HS-5 (cell line): ENCODE data around the gene TPSAB1.
"Not testable (repeated sequence)": the region's sequence is repeated elsewhere in the genome, so short reads cannot be mapped to it uniquely, and the experiment has no call there.

Experiments used
- DNase-seq: peaks from one replicate; pipeline ENCODE4 v3.0.0-alpha.2; 2012; ENCODE audit warnings: low read depth

Gene TPSAB1

DNA sequence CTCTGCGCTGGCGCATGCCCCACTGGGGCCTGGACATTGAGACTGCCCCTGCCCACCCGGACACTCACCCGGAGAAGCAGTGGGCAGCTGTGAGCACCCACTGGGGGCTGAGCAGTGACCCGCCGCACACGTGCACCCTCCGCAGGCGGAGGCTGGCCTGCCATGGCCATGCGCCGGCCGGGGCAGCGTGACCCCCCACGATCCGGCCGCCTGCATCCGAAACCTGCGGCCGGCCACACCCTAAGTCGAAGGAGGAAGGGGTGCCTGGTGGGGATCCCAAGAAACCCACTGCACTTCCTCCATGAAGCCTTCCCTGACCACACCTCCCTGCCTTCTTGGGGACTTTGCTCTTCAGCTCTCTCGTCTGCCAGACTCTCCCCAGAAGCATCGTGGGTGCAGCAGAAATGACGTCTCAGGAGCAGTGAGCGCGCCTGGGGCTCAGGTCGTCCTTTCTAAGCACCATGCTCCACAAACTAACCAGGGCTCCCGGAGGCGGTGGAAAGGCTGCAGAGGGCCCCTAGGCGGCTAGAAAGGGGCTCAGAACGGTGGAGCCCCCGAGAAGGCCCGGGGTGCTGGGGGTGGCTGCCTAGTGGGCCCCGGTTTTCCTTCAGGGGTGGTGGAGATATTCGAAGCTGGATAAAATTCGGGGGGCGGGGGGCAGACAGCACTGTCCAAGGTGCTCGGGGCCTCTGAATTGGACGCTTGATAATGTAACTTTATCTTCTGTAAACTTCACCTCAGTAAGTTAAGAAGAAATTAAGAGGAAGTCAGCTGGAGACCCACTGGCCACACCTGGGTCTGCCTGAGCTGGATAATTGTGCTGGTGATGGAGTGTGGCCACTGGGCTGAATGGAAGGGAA, 16.9 kb upstream of the TPSAB1 start:
- no peak for DNase-seq

DNA sequence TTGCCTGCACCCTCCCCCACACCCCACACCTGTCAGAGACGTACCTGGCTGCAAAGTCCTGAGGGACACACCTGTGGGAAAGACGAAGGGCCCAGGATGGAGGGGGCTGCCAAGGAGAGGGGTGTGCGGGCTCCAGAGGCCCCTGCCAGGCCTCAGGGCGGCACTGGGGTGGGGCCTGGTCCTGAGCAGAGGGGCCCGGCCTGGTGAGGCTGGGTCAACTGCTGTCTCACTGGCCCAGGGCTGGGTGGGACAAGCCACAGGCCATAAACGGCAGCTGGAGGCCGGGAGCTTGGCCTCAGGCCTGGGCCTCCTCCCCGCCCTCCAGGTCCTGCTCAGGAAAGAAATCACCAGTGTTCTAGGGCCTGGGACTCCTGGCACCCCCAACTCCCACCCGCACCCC, 15.9 kb upstream of the TPSAB1 start:
- no peak for DNase-seq

DNA sequence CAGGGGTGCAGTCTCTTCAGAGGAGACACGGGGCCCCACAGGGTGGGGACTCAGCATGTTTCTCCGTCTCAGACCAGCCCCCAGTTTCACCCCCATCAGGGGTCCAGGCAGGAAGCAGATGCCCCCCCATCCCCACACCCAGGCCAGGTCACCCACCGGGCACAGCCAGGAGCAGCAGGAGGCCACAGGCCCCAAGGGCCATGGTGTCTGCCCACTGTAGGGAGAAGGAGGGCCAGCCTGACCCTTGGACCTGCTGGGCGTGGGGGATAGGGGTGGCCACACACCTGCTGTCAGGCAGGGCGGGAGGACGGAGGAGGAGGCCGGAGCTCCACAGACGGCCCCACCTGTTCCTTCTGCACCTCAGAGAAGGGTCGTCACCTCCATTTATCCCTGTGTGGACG, 15.5 kb upstream of the TPSAB1 start, which contains the start of gene TPSG1:
Gene TPSG1 (minus strand): TSS at position 218 of the 401 bp plus-strand sequence. CDS start 16 bp downstream, at position 202.
- DNase-seq, result no peak

DNA sequence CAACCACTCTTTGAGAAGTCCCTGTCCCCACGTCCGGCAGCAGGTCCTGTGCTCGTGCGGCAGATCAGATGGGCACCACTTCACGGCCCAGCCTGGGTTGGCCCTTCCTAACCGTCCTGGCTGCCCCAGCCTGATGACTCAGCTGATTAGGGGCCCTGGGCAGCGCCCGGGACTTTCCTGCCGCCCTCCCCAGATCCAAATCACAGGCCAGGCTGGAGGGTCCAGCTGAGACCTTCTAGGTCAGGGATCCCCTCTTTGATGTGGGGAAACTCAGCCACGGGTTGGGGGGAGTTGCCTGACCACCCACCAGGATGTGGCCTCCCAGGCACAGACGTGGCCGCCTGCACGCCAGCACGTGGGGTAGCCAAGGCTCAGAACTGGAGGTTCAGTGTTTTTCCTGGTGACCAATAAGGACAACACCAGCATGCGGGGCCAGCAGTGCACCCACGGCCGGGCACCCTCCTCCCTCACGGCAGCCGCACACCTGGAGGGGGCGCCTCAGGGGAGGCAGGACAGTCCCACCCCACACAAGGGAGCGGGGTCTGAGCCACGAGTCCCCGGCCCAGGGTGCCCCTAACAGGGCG, 14.7 kb upstream of the TPSAB1 start:
- not testable (repeated sequence) for DNase-seq

DNA sequence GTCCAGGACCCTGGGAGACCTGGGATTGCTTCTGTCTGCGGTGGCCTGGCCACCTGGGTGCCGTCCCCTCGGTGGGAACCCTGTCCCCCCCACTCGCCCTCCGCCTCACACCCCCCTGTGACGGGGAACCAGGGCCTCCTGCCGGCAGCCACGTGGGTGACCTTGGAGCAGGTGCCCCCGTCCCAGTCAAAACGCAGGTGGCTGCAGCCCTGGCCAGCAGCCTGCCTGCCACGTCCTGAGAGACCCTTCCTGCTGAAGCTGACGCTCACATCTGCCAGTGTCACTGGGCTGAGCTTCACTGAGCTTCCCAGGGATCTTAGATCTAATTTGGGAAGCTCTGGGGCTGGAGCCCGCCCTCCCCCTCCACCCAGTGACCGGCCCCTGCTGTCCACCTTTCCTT, 13.8 kb upstream of the TPSAB1 start:
- not testable (repeated sequence) for DNase-seq

DNA sequence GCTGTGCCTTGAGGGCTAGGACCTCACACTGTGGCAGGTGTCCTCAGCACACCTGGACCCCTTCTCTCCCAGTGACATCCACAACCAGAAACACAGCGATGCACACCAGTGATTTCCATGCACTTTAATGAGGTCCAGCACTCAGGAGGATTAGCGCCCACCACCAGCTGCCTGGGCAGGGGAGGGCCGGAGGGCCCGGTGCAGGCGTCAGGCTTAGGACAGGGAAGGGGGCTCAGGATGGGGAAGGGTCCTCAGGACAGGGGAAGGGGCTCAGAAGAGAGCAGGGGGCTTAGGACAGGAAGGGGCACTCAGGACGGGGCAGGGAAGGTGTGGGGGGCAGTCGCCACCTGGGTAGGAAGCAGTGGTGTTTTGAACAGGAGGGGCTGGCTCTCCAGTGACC, 12.3 kb upstream of the TPSAB1 start:
- not testable (repeated sequence) for DNase-seq

DNA sequence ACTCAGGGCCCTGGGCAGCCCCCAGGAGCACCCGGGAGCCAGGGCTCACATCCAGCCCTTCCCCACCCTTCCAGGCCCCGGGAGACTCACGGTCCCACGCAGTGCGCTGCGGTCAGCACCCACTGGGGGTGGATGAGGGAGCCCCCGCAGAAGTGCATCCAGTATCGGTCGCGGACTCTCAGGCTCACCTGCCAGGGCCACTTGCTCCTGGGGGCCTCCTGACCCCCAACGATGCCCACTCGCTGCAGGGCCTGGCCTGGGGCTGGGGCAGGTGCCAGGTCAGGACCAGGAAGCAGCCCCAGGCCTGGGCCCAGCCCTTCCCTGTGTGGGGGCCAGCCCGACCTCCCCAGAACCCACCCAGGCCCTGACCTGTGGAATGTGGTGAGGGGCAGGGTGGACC, 11.0 kb upstream of the TPSAB1 start:
- DNase-seq, result not testable (repeated sequence)

DNA sequence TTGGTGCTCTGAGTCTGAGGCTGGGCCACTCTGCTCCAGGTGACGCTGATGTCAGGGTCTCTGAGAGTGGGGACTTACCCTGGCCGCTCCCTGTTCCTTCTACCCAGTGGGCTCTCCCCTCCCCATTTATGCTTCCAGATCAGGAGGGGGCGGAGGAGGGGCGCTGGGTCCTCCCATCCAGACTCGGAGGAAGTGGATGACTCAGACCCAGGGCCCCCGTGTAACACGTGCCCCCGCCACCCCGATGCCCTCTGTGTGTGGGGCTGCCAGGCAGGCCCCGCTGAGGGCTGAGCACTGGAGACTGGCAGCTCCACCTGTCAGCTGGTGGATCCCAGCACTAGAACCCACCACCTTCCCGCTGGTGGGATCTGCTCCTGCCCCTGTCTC, 10.4 kb upstream of the TPSAB1 start, which contains the start of gene TPSB2:
Gene TPSB2 (minus strand): TSS at position 101 of the 387 bp plus-strand sequence. CDS start 233 bp downstream, outside the sequence.
- DNase-seq, result not testable (repeated sequence)

DNA sequence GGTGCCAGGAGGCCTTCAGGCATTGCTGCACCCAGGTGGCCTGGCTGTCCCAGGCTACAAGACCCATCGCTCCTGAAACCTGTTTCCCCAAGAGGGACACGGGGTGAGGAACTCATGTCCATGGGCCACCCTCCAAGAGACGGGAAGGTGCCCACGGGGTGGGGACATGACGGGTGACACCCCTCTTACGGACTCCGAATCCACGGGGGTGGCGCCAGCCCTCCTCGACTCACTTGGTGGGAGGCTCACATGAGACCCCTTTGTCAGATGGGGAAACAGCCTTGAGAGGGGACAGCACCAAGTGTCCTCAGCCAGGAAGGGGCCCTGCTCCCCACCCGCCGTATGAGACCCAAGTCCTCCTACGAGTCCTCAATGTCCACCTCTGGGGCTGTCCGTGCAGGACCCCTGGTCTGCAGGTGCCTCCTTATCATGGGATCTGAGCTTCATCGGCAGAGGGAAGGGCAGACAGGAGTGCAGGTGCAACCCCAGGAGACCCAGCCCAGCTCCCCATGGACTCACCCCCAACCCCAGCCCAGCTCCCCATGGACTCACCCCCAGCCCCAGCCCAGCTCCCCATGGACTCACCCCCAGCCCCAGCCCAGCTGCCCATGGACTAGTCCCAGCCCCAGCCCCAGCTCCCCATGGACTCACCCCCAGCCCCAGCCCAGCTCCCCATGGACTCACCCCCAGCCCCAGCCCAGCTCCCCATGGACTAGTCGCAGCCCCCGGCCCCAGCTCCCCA, 9.9 kb upstream of the TPSAB1 start:
- DNase-seq, result not testable (repeated sequence)

DNA sequence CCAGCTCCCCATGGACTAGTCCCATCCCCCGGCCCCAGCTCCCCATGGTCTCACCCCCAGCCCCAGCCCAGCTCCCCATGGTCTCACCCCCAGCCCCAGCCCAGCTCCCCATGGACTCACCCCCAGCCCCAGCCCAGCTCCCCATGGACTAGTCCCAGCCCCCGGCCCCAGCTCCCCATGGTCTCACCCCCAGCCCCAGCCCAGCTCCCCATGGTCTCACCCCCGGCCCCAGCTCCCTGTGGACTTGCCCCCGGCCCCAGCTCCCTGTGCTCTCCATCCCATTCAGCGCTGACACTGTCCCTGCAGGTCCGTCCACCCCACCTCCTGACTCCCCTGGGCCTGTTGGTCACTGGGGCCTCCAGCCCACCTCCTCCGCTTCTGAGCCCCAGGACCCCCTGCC, 9.2 kb upstream of the TPSAB1 start:
- DNase-seq, result not testable (repeated sequence)

DNA sequence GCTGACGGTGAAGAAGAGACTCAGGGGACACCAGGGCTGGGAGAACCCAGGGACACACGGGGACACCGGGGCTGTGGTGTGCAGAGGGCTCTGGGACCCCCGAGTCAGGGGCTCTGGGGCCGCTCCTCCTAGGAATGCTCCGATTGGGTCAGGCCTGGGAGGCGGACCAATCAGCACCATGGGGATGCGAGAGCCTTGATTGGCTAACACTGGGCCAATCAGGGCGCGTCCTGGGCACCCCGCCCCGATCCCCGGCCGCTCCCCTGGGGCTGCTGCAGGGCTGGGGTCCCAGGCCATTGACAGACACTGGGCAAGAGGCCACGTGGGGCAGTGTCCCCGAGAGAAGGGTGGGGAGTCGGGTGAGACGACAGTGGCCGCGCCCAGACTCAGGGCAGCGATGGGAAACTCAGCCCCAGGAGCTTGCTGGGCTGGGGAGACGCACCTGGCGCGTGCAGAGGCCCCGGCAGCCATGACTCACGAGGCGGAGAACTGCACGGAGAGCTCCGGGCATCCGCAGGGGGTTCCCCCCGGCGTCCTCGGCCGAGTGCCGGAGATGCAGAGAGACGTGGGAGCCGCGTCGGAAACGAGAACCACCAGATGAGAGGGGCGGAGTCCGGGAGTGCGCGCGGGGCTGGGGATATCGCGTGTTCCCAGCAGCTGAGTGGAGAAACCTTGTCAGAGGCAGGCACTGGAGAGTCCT, 8.3 kb upstream of the TPSAB1 start:
- not testable (repeated sequence) for DNase-seq

DNA sequence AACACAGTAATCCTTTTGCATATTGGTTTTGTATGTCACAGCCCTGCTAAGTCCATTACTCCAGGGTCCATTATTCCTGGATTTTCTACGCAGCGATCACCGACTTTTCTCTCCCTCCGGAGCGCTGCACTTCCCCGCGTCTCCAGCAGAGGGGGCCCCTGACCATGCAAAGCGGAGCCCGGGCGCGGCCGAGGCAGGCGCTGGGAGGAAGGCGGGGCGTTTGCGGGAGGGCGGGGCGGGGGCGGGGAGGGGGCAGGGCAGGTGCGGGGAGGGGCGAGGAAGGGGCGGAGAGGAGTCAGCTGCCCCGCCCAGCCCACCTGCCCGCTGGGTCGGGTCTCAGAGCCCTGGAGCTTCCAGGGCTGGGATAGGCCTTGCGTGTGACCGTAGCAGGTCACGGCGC, 3.8 kb upstream of the TPSAB1 start:
- not testable (repeated sequence) for DNase-seq

DNA sequence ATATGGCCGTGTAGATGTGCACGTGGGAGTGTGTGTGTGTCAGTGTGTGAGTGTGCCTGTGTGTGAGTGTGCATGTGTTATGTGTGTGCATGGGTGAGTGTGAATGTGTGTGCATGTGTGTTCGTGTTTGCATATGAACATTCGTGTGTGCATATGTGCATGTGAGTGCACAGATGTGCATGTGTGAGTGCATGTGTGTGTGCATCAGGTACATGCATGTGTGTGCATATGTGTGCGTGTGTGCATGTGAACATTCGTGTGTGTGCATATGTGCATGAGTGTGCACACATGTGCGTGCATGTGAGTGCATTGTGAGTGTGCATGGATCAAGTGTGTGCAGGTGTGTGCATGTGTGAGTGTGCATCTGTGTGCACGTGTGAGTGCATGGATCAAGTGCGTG, 2.5 kb upstream of the TPSAB1 start:
- DNase-seq, result no peak

DNA sequence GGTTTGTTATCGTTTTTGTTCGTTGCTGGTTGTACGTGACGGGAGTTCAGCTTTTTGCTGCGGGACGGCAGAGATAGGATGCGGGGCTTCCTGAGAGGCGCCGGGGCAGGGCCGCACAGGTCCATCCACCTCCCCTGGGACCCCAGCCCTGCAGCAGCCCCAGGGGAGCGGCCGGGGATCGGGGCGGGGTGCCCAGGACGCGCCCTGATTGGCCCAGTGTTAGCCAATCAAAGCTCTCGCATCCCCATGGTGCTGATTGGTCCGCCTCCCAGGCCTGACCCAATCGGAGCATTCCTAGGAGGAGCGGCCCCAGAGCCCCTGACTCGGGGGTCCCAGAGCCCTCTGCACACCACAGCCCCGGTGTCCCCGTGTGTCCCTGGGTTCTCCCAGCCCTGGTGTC, 1.6 kb upstream of the TPSAB1 start:
- DNase-seq, result not testable (repeated sequence)

DNA sequence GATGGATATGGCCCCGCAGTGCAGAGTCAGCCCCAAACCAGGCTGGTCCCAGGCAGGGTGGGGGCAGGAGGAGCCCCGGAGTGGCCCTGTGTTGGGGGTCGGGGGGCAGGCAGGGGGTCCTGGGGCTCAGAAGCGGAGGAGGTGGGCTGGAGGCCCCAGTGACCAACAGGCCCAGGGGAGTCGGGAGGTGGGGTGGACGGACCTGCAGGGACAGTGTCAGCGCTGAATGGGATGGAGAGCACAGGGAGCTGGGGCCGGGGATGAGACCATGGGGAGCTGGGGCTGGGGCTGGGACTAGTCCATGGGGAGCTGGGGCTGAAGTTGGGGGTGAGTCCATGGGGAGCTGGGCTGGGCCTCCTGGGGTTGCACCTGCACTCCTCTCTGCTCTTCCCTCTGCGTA, 930 bp upstream of the TPSAB1 start:
- DNase-seq, result not testable (repeated sequence)

DNA sequence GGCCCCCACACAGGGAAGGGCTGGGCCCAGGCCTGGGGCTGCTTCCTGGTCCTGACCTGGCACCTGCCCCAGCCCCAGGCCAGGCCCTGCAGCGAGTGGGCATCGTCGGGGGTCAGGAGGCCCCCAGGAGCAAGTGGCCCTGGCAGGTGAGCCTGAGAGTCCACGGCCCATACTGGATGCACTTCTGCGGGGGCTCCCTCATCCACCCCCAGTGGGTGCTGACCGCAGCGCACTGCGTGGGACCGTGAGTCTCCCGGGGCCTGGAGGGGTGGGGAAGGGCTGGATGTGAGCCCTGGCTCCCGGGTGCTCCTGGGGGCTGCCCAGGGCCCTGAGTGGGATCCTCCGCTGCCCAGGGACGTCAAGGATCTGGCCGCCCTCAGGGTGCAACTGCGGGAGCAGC, 576 bp downstream of the TPSAB1 start:
- DNase-seq, result not testable (repeated sequence)

DNA sequence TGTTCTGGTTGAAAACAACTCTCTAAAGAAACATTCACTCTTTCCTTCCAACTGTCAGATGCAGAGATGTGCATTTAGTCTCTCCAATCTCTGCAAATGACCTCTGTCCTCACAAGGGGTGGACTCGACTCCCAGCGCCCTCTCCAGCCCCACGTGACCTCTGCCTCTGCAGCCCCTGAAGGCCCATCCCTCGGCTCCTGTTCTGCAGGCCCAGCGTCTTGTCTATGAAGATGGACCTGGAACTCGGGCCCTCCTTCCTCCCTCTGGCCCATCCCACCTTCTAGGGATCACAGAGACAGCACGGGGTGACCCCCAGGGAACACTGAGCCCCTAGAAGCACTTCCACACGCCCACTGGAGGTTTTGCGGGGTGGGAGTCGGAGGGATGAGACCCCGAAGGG, 2.9 kb downstream of the TPSAB1 start:
- DNase-seq, result not testable (repeated sequence)

DNA sequence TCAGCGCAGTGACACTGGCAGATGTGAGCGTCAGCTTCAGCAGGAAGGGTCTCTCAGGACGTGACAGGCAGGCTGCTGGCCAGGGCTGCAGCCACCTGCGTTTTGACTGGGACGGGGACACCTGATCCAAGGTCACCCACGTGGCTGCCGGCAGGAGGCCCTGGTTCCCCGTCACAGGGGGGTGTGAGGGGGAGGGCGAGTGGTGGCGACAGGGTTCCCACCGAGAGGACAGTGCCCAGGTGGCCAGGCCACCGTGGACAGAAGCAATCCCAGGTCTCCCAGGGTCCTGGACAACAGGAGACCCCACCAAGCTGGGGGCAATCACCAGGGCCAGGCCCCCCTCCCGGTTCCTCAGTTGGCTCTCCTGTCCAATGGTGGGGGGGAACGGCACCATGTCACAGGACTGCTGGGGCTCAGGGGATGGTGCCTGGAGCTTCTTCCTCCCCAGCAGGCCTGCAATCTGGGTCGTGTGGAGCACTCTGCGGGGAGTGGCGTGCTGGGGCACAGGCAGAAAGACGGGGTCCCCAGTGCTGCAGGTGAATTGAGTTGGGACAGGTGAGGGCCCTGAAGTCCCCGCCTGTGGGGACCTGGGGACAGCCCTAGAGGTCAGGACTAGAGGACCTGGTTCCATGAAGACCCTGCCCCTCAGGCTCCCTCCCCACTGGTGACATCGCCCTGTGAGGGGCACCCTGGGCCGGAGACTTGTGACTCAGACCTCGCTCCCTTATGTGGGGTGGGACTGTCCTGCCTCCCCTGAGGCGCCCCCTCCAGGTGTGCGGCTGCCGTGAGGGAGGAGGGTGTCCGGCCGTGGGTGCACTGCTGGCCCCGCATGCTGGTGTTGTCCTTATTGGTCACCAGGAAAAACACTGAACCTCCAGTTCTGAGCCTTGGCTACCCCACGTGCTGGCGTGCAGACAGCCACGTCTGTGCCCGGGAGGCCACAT, 3.7 kb downstream of the TPSAB1 start:
- DNase-seq, result not testable (repeated sequence)

DNA sequence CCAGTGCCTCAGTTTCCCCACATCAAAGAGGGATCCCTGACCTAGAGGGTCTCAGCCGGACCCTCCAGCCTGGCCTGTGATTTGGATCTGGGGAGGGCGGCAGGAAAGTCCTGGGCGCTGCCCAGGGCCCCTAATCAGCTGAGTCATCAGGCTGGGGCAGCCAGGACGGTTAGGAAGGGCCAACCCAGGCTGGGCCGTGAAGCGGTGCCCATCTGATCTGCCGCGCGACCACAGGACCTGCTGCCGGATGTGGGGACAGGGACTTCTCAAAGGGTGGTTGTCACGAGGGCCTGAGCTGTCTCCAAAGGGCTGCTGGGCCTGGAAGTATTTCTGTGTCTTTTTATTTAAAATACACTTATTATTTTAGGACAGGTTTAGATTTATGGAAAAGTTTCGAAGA, 4.4 kb downstream of the TPSAB1 start:
- DNase-seq, result no peak

DNA sequence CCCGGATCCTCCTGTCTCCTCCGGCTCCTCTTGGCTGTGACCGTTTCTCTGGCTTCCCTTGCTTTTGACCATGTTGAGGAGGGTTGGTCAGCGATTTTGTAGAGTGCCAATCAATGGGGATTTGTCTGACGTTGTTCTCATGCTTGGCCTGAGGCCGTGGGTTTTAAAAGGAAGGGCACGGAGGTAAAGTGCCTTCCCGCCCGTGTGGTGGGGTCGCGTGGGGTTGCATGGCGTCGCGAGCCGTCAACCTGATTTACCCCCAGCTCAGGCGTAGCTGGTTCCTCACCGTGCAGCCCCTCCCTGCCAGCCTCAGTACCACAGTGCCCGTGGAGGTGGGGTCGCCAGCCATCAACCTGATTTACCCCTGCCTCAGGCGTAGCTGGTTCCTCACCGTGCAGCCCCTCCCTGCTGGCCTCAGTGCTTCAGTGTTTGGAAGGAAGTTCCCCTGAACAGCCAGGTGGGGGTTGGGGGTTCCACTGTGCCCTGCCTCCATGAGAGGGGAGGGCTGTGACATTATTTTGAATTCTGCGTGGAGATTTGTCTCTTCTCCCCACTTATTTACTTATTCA, 5.0 kb downstream of the TPSAB1 start:
- DNase-seq, result no peak
